Kasumi-1 (cell line): ENCODE results near the gene SF3B5.
"Not testable (repeated sequence)": the region's sequence is repeated elsewhere in the genome, so short reads cannot be mapped to it uniquely, and the experiment has no call there.

Experiments used
- DNase-seq, 2 experiments: peaks; one replicate each; lab custom pipeline; 2025; lab: John Stamatoyannopoulos, UW

The SF3B5 gene

GRCh38 chr6:144104898-144105487 is 9.6 kb upstream of the SF3B5 start:
- peak; percentile 67 to 89 for DNase-seq

GRCh38 chr6:144104488-144104887 is 9.1 kb upstream of the SF3B5 start:
- DNase-seq = no peak

- DNase-seq = no peak
Measured at GRCh38 chr6:144103026-144103563, 7.7 kb upstream of the SF3B5 start.

- no peak for DNase-seq
Measured at GRCh38 chr6:144098993-144099392, 3.6 kb upstream of the SF3B5 start.

- DNase-seq = peak in 1 of 2 experiments; percentile 37
Measured at GRCh38 chr6:144094731-144095133, 641 bp downstream of the SF3B5 start.

GRCh38 chr6:144093658-144094057 is 1.7 kb downstream of the SF3B5 start:
- no peak for DNase-seq

- DNase-seq = no peak
Measured at GRCh38 chr6:144093236-144093635, 2.1 kb downstream of the SF3B5 start.

- DNase-seq = no peak
Measured at GRCh38 chr6:144090384-144090783, 5.0 kb downstream of the SF3B5 start.

- DNase-seq = peak; percentile 52 to 62
Measured at GRCh38 chr6:144087789-144088426, 7.5 kb downstream of the SF3B5 start.

- no peak for DNase-seq
Measured at GRCh38 chr6:144086959-144087358, 8.4 kb downstream of the SF3B5 start.

GRCh38 chr6:144083172-144083571 is 12.2 kb downstream of the SF3B5 start:
- DNase-seq = no peak

GRCh38 chr6:144082412-144082811 is 13.0 kb downstream of the SF3B5 start:
- DNase-seq = not testable (repeated sequence)

- no peak for DNase-seq
Measured at GRCh38 chr6:144077871-144078270, 17.5 kb downstream of the SF3B5 start.

GRCh38 chr6:144075875-144076274 is 19.5 kb downstream of the SF3B5 start:
- DNase-seq = no peak

- DNase-seq = no peak
Measured at GRCh38 chr6:144075187-144075586, 20.2 kb downstream of the SF3B5 start.

GRCh38 chr6:144073024-144073423 is 22.3 kb downstream of the SF3B5 start:
- DNase-seq = no peak

- no peak for DNase-seq
Measured at GRCh38 chr6:144069506-144069905, 25.9 kb downstream of the SF3B5 start.

- DNase-seq = no peak
Measured at GRCh38 chr6:144068794-144069193, 26.6 kb downstream of the SF3B5 start.

- no peak for DNase-seq
Measured at GRCh38 chr6:144066741-144067484, 28.5 kb downstream of the SF3B5 start.

- no peak for DNase-seq
Measured at GRCh38 chr6:144066255-144066654, 29.1 kb downstream of the SF3B5 start.

GRCh38 chr6:144065213-144065660 is 30.1 kb downstream of the SF3B5 start:
- DNase-seq = no peak

GRCh38 chr6:144064402-144065212 is 30.8 kb downstream of the SF3B5 start:
- peak; percentile 56 to 64 for DNase-seq
